CD4-positive, alpha-beta memory T cell (primary cell): Measurements from ENCODE around the gene SBF1. TPM values are rescaled to one million over a fixed set of nuclear protein-coding genes. Genes with fewer than 3 reads are reported as not detected.
A peak's percentile ranks its signal among the peaks of the same experiment; 100 is the strongest.

Experiments
- CTCF ChIA-PET: fragments of 350-600 bp; sonication (Branson Sonifier 250); formaldehyde crosslinking; loops from one replicate; lab custom pipeline; 2021; ENCODE audit warnings: inconsistent platforms; ENCODE audit not compliant: partially characterized antibody; lab: Charles Lee
- POLR2A ChIA-PET: fragments of 350-600 bp; sonication (Branson Sonifier 250); formaldehyde crosslinking; loops from one replicate; lab custom pipeline; 2021; ENCODE audit not compliant: partially characterized antibody; lab: Charles Lee
- DNase-seq, 5 donors: peaks; one replicate each; pipeline versions ENCODE4 v3.0.0 to v3.0.0-alpha.2; 2020 to 2022; ENCODE audit warnings: mixed read lengths in 1 of 5
- H3K27ac ChIP-seq: one replicate; pipeline ENCODE4 v1.7.0; 2013; ENCODE audit warnings: low read depth, low read length
- H3K27me3 ChIP-seq: 2 replicates; pipeline ENCODE4 v1.7.0; 2013; ENCODE audit warnings: mild to moderate bottlenecking, low read length, moderate library complexity; ENCODE audit not compliant: insufficient read depth
- H3K36me3 ChIP-seq: 2 replicates; pipeline ENCODE4 v1.7.0; 2013; ENCODE audit warnings: mild to moderate bottlenecking, low read length, moderate library complexity; ENCODE audit not compliant: insufficient read depth
- H3K4me1 ChIP-seq: 2 replicates; pipeline ENCODE4 v1.7.0; 2013; ENCODE audit warnings: mild to moderate bottlenecking, low read length, moderate library complexity; ENCODE audit not compliant: insufficient read depth
- H3K4me3 ChIP-seq, 2 donors: one replicate each; pipeline ENCODE4 v1.7.0; 2013; ENCODE audit warnings: low read length in 2 of 2, mild to moderate bottlenecking in 1 of 2
- H3K9me3 ChIP-seq, 2 donors: one replicate each; pipeline ENCODE4 v1.7.0; 2013; ENCODE audit warnings: low read length in 2 of 2, control low read depth in 1 of 2; ENCODE audit not compliant: control insufficient read depth in 1 of 2
- H3K27ac Mint-ChIP-seq, 7 donors: one replicate each; pipeline ENCODE4 v1.8.0; 2020 to 2021; ENCODE audit warnings: mixed read lengths in 7 of 7, mild to moderate bottlenecking in 6 of 7, inconsistent platforms in 3 of 7, moderate library complexity in 3 of 7
- H3K27me3 Mint-ChIP-seq, 2 donors: one replicate each; pipeline ENCODE4 v1.8.0; 2020 to 2021; ENCODE audit warnings: mixed read lengths in 2 of 2
- H3K36me3 Mint-ChIP-seq, 2 donors: one replicate each; pipeline ENCODE4 v1.8.0; 2020 to 2021; ENCODE audit warnings: mixed read lengths in 2 of 2, inconsistent platforms in 1 of 2, mild to moderate bottlenecking in 1 of 2
- H3K4me1 Mint-ChIP-seq, 4 donors: one replicate each; pipeline ENCODE4 v1.8.0; 2020 to 2021; ENCODE audit warnings: mixed read lengths in 4 of 4, mild to moderate bottlenecking in 1 of 4
- H3K4me3 Mint-ChIP-seq, 8 donors: one replicate each; pipeline ENCODE4 v1.8.0; 2020 to 2021; ENCODE audit warnings: mixed read lengths in 8 of 8, mild to moderate bottlenecking in 7 of 8, moderate library complexity in 6 of 8, inconsistent platforms in 3 of 8
- H3K9me3 Mint-ChIP-seq, 8 donors: one replicate each; pipeline ENCODE4 v1.8.0; 2020 to 2021; ENCODE audit warnings: mixed read lengths in 8 of 8, mild to moderate bottlenecking in 5 of 8, inconsistent platforms in 3 of 8, moderate library complexity in 1 of 8
- intact Hi-C: fragments of 100-400 bp; cut with micrococcal nuclease; formaldehyde crosslinking; loops from one replicate; pipeline ENCODE4 v1.15.1; 2023
- polyA plus RNA-seq, 2 donors: library from polyadenylated mRNA; unstranded; fragments of 300-500 nt; fragmentation: Illumina TruSeq; gene quantifications; one replicate each; pipeline ENCODE4 v1.2.3, GENCODE V29; 2021
- total RNA-seq, 2 experiments: library from RNA; stranded (reverse); gene quantifications; one replicate each; pipeline ENCODE4 v1.2.3, GENCODE V29; 2021

SBF1 gene
- total and polyA plus RNA-seq, 4 experiments from 2014 or later, result 13.2 to 221 (median 130) TPM

GRCh38 chr22:50489363-50490243 lies 14.8 kb upstream of the SBF1 start:
- ChIA-PET POLR2A (no interaction called here), CTCF (interaction anchor here (0.7 kb wide), 1 partner anchor 20 kb away, joined by 3 read pairs; no protein-coding TSS in a partner anchor)
- Mint-ChIP-seq H3K36me3 (no peaks in the 10 kb centered on the region), H3K9me3 (no peaks in the 10 kb centered on the region), H3K4me3 (no peak overlapping the region), H3K27ac (no peak overlapping the region), H3K27me3 (no peaks in the 10 kb centered on the region), H3K4me1 (peaks cover 5 to 13% (median 6%) of the 10 kb centered on the region in 4 donors)
- peaks cover 8% of the 10 kb centered on the region for H3K4me1 ChIP-seq
- no peak for DNase-seq
- H3K36me3 ChIP-seq, result no peaks in the 10 kb centered on the region
- intact Hi-C loops, result loop anchor here (10.0 kb wide), 1 partner anchor 45 kb away; no protein-coding TSS in a partner anchor
- H3K27me3 ChIP-seq, result no peaks in the 10 kb centered on the region
- no peaks in the 10 kb centered on the region for H3K9me3 ChIP-seq
- no peak overlapping the region for H3K27ac ChIP-seq
- H3K4me3 ChIP-seq, result no peak overlapping the region

GRCh38 chr22:50488886-50489285 lies 14.1 kb upstream of the SBF1 start:
- Histone ChIP-seq H3K4me3 (no peak overlapping the region), H3K27me3 (no peaks in the 10 kb centered on the region), H3K4me1 (peaks cover 8% of the 10 kb centered on the region), H3K9me3 (no peaks in the 10 kb centered on the region), H3K27ac (no peak overlapping the region), H3K36me3 (no peaks in the 10 kb centered on the region)
- H3K36me3 Mint-ChIP-seq, result no peaks in the 10 kb centered on the region
- POLR2A ChIA-PET, result no interaction called here
- CTCF ChIA-PET, result no interaction called here
- DNase-seq, result no peak
- intact Hi-C loops, result no loop called here
- no peaks in the 10 kb centered on the region for H3K9me3 Mint-ChIP-seq
- no peaks in the 10 kb centered on the region for H3K27me3 Mint-ChIP-seq
- no peak overlapping the region for H3K27ac Mint-ChIP-seq
- H3K4me1 Mint-ChIP-seq, result peaks cover 5 to 13% (median 6%) of the 10 kb centered on the region in 4 donors
- no peak overlapping the region for H3K4me3 Mint-ChIP-seq

GRCh38 chr22:50488006-50488677 lies 13.3 kb upstream of the SBF1 start:
- no peaks in the 10 kb centered on the region for H3K27me3 ChIP-seq
- CTCF ChIA-PET, result no interaction called here

GRCh38 chr22:50487290-50488005 lies 12.6 kb upstream of the SBF1 start:
- no peak for DNase-seq
- H3K4me1 ChIP-seq, result peaks cover 8% of the 10 kb centered on the region

More at GRCh38 chr22:50488006-50488677, 13.3 kb upstream of the SBF1 start:
- Mint-ChIP-seq H3K27me3 (no peaks in the 10 kb centered on the region), H3K9me3 (no peaks in the 10 kb centered on the region), H3K27ac (no peak overlapping the region), H3K36me3 (no peaks in the 10 kb centered on the region), H3K4me3 (no peak overlapping the region), H3K4me1 (peaks cover 5 to 13% (median 6%) of the 10 kb centered on the region in 4 donors)
- Histone ChIP-seq H3K9me3 (no peaks in the 10 kb centered on the region), H3K4me1 (peaks cover 8% of the 10 kb centered on the region), H3K4me3 (no peak overlapping the region), H3K36me3 (no peaks in the 10 kb centered on the region), H3K27ac (no peak overlapping the region)
- DNase-seq, result no peak
- intact Hi-C loops, result no loop called here
- POLR2A ChIA-PET, result no interaction called here

GRCh38 chr22:50486561-50487289 lies 11.9 kb upstream of the SBF1 start, which contains the start of gene MIOX:
Gene MIOX (plus strand): TSS chr22:50486859. CDS start chr22:50486898, 39 bp downstream.
- DNase-seq, result no peak
- Histone ChIP-seq H3K36me3 (no peaks in the 10 kb centered on the region), H3K4me1 (peaks cover 15% of the 10 kb centered on the region), H3K4me3 (no peak within 1 kb of the TSS), H3K27me3 (no peaks in the 10 kb centered on the region), H3K9me3 (no peaks in the 10 kb centered on the region), H3K27ac (no peak within 1 kb of the TSS)
- ChIA-PET CTCF (interaction anchor here (0.8 to 2.2 kb wide), 2 partner anchors 8 to 11 kb away, joined by 3 to 8 read pairs; no protein-coding TSS in a partner anchor), POLR2A (no interaction called here)
- intact Hi-C loops, result no loop called here
- Mint-ChIP-seq H3K4me3 (no peak within 1 kb of the TSS), H3K4me1 (peaks cover 5 to 13% (median 6%) of the 10 kb centered on the region in 4 donors), H3K27ac (peak within 1 kb of the TSS in 2 of 7 donors; percentile 4 to 30), H3K9me3 (no peaks in the 10 kb centered on the region), H3K36me3 (no peaks in the 10 kb centered on the region), H3K27me3 (no peaks in the 10 kb centered on the region)

More at GRCh38 chr22:50487290-50488005, 12.6 kb upstream of the SBF1 start:
- Mint-ChIP-seq H3K4me3 (no peak overlapping the region), H3K4me1 (peaks cover 5 to 13% (median 6%) of the 10 kb centered on the region in 4 donors), H3K9me3 (no peaks in the 10 kb centered on the region), H3K36me3 (no peaks in the 10 kb centered on the region), H3K27ac (no peak overlapping the region), H3K27me3 (no peaks in the 10 kb centered on the region)
- no peaks in the 10 kb centered on the region for H3K9me3 ChIP-seq
- no peak overlapping the region for H3K4me3 ChIP-seq
- intact Hi-C loops, result no loop called here
- H3K27me3 ChIP-seq, result no peaks in the 10 kb centered on the region
- no peaks in the 10 kb centered on the region for H3K36me3 ChIP-seq
- ChIA-PET POLR2A (no interaction called here), CTCF (interaction anchor here (0.8 to 2.2 kb wide), 2 partner anchors 9 to 10 kb away, joined by 3 to 8 read pairs; no protein-coding TSS in a partner anchor)
- H3K27ac ChIP-seq, result no peak overlapping the region

GRCh38 chr22:50485221-50486131 lies 10.6 kb upstream of the SBF1 start:
- ChIA-PET CTCF (interaction anchor here (0.9 to 2.2 kb wide), 2 partner anchors 12 to 13 kb away, joined by 5 to 8 read pairs; no protein-coding TSS in a partner anchor), POLR2A (no interaction called here)
- Mint-ChIP-seq H3K4me1 (peaks cover 0 to 7% (median 2%) of the 10 kb centered on the region in 4 donors), H3K4me3 (peak overlapping the region in 1 of 8 donors; percentile 7), H3K27me3 (no peaks in the 10 kb centered on the region), H3K27ac (peak overlapping the region in 1 of 7 donors; percentile 30), H3K36me3 (no peaks in the 10 kb centered on the region), H3K9me3 (no peaks in the 10 kb centered on the region)
- Histone ChIP-seq H3K27me3 (no peaks in the 10 kb centered on the region), H3K4me3 (no peak overlapping the region), H3K27ac (no peak overlapping the region), H3K4me1 (peaks cover 11% of the 10 kb centered on the region), H3K36me3 (no peaks in the 10 kb centered on the region), H3K9me3 (no peaks in the 10 kb centered on the region)
- DNase-seq, result no peak
- intact Hi-C loops, result no loop called here
